ENCODE measurements around the gene RAB37. TPM values are rescaled to one million over a fixed set of nuclear protein-coding genes. Genes with fewer than 3 reads are reported as not detected.

Gene RAB37
- polyA plus RNA-seq, 1 experiment = 0.21 TPM

DNA sequence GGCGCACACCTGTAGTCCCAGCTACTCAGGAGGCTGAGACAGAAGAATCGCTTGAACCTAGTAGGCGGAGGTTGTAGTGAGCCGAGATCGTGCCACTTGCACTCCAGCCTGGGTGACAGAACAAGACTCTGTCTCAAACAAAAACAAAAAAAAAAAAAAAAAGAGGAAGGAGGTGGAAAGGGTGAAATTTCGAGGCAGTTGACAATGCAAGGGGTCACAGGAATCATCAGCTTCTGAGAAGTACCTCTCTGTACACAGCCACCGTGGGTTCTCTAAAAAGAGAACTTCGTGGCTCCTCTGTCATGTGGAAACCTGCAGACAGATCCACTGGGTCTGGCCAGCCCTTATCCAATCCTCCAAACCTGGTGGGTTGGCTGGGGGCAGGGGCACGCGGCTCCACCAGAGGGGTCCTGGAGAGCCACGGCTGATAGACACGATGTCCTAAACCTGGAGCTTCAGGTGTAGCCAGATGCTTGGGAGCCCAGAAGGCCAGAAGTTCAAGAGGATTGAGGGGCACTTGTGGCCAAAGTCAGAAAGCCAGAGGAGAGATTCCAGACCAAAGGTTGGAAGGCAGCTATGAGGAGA lies 23.8 kb upstream of the RAB37 start:
- ChIA-PET CTCF (no interaction called here), POLR2A (no interaction called here)

DNA sequence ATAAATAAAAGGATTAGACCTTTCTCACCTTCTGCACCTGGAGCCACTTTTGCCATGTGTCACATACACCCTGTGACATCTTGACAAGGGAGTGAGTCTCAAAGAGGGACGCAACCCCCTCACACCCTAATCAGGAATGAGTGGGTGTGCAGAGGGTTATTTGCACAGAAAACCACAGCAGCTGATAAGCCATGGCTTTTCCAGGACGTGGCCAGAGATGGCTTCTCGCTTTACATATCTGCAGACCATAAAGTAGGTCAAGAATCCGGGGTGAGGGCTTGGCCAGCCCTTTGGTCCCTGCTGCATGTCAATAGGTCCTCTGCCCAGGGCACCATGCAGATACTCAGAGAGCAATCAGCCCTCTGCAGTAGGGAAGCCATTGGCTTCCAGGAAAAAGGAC lies 21.9 kb upstream of the RAB37 start:
- no peak for DNase-seq (ENCODE audit: low read depth, low spot score)
- ChIA-PET POLR2A (no interaction called here), CTCF (no interaction called here)
- Histone ChIP-seq H3K27me3 (ENCODE audit: control insufficient read depth, insufficient read depth, low read length) (peaks cover 2% of the 10 kb centered on the region), H3K27ac (ENCODE audit: low read depth, low read length) (no peak overlapping the region), H3K9me3 (ENCODE audit: control insufficient read depth, insufficient read depth, low read length) (no peaks in the 10 kb centered on the region), H3K4me3 (ENCODE audit: low read depth, low read length) (no peak overlapping the region)
- TF ChIP-seq, protein P1, sequence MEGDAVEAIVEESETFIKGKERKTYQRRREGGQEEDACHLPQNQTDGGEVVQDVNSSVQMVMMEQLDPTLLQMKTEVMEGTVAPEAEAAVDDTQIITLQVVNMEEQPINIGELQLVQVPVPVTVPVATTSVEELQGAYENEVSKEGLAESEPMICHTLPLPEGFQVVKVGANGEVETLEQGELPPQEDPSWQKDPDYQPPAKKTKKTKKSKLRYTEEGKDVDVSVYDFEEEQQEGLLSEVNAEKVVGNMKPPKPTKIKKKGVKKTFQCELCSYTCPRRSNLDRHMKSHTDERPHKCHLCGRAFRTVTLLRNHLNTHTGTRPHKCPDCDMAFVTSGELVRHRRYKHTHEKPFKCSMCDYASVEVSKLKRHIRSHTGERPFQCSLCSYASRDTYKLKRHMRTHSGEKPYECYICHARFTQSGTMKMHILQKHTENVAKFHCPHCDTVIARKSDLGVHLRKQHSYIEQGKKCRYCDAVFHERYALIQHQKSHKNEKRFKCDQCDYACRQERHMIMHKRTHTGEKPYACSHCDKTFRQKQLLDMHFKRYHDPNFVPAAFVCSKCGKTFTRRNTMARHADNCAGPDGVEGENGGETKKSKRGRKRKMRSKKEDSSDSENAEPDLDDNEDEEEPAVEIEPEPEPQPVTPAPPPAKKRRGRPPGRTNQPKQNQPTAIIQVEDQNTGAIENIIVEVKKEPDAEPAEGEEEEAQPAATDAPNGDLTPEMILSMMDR (IDR thresholded peaks at IDR 0.05; ENCODE audit: low read depth, low read length) = no peak

More for the DNA sequence above, 23.8 kb upstream of the RAB37 start:
- no peak overlapping the region for H3K27ac ChIP-seq (ENCODE audit: low read depth, low read length)
- no peak overlapping the region for H3K4me3 ChIP-seq (ENCODE audit: low read depth, low read length)
- TF ChIP-seq, protein P1 (IDR thresholded peaks at IDR 0.05; ENCODE audit: low read depth, low read length) = no peak
- peaks cover 2% of the 10 kb centered on the region for H3K27me3 ChIP-seq (ENCODE audit: control insufficient read depth, insufficient read depth, low read length)
- no peaks in the 10 kb centered on the region for H3K9me3 ChIP-seq (ENCODE audit: control insufficient read depth, insufficient read depth, low read length)
- no peak for DNase-seq (ENCODE audit: low read depth, low spot score)

DNA sequence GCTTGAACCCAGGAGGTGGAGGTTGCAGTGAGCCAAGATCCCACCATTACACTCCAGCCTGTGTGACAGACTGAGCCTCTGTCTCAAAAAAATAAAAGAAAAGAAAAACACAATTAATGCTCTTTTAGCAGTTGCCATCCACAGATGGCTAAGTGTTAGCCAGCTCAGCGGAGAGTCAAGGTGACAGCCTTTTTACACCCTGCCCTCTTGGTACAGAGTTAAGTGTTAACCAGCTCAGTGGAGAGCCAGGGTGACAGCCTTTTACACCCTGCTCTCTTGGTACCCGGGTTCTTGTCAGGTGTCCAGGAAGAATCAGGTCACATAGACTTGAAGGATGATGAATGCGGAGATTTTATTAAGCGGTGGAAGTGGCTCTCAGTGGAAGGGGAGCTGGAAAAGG lies 16.6 kb upstream of the RAB37 start:
- ChIA-PET POLR2A (no interaction called here), CTCF (no interaction called here)
- Histone ChIP-seq H3K9me3 (ENCODE audit: control insufficient read depth, insufficient read depth, low read length) (no peaks in the 10 kb centered on the region), H3K27me3 (ENCODE audit: control insufficient read depth, insufficient read depth, low read length) (no peaks in the 10 kb centered on the region), H3K27ac (ENCODE audit: low read depth, low read length) (no peak overlapping the region), H3K4me3 (ENCODE audit: low read depth, low read length) (no peak overlapping the region)
- TF ChIP-seq, protein P1 (IDR thresholded peaks at IDR 0.05; ENCODE audit: low read depth, low read length) = no peak
- DNase-seq (ENCODE audit: low read depth, low spot score) = no peak

GRCh38 chr17:74722782-74723181 lies 14.3 kb upstream of the RAB37 start:
- ChIA-PET CTCF (no interaction called here), POLR2A (interaction anchor here (0.6 kb wide), 1 partner anchor 53 kb away, joined by 4 read pairs; the partner anchor contains the start of gene NAT9)
- Histone ChIP-seq H3K27me3 (ENCODE audit: control insufficient read depth, insufficient read depth, low read length) (no peaks in the 10 kb centered on the region), H3K27ac (ENCODE audit: low read depth, low read length) (no peak overlapping the region), H3K4me3 (ENCODE audit: low read depth, low read length) (no peak overlapping the region), H3K9me3 (ENCODE audit: control insufficient read depth, insufficient read depth, low read length) (no peaks in the 10 kb centered on the region)
- DNase-seq (ENCODE audit: low read depth, low spot score) = no peak
- TF ChIP-seq, protein P1 (IDR thresholded peaks at IDR 0.05; ENCODE audit: low read depth, low read length) = no peak

DNA sequence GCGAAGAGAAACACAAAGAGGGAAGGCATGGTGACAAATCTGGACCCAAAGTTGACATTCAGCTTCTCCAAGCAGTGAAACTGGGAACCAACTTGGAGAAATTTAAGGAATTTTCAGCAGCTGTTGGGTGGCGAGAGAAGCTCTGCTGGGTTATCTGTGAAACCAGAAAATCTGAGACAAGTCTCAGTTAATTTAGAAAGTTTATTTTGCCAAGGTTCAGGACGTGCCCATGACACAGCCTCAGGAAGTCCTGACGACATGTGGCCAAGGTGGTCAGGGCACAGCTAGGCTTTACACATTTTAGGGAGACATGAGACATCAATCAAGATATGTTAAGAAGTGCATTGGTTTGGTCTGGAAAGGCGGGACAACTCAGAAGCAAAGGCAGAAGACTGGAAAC lies 13.2 kb upstream of the RAB37 start:
- DNase-seq (ENCODE audit: low read depth, low spot score) = no peak
- Histone ChIP-seq H3K9me3 (ENCODE audit: control insufficient read depth, insufficient read depth, low read length) (peaks cover 2% of the 10 kb centered on the region; the same call in 1 of the 2 replicates), H3K4me3 (ENCODE audit: low read depth, low read length) (no peak overlapping the region), H3K27ac (ENCODE audit: low read depth, low read length) (no peak overlapping the region), H3K27me3 (ENCODE audit: control insufficient read depth, insufficient read depth, low read length) (no peaks in the 10 kb centered on the region)
- CTCF ChIA-PET = no interaction called here
- TF ChIP-seq, protein P1 (IDR thresholded peaks at IDR 0.05; ENCODE audit: low read depth, low read length) = no peak
- POLR2A ChIA-PET = no interaction called here
